IMR-90 (cell line): ENCODE data around the gene CERK. TPM values are rescaled to one million over a fixed set of nuclear protein-coding genes. Genes with fewer than 3 reads are reported as not detected.

Experiments
- ATAC-seq: fragments of 200-7000 bp; cut with Tn5 transposase; 2 replicates; pipeline ENCODE4 v1.9.1; 2020; ENCODE audit warnings: low read depth, mild to moderate bottlenecking, moderate library complexity
- BruUV-seq: library from RNA; stranded (reverse); fragments of 400-500 nt; replicated peaks from 2 replicates; lab custom pipeline; 2021; lab: Mats Ljungman, UMichigan
- CTCF ChIA-PET: fragments of 300-600 bp; formaldehyde crosslinking; extraction: SDS; loops from one replicate; lab custom pipeline; 2021; ENCODE audit warnings: antibody characterized with exemption; lab: Yijun Ruan, JAX
- POLR2A ChIA-PET: fragments of 300-600 bp; sonication (Branson Sonifier 250); formaldehyde crosslinking; loops from one replicate; lab custom pipeline; 2022; ENCODE audit warnings: antibody characterized with exemption; ENCODE audit not compliant: unreplicated experiment; lab: Charles Lee
- DNase-seq: peaks from one replicate; pipeline ENCODE4 v3.0.0; 2013
- H2AFZ ChIP-seq: replicated peaks from 2 replicates; pipeline ENCODE3; 2013; ENCODE audit warnings: low read length, mild to moderate bottlenecking; ENCODE audit not compliant: poor library complexity
- H2AK5ac ChIP-seq: 2 replicates; pipeline ENCODE4 v1.6.1; 2013; ENCODE audit warnings: low read depth, low read length, inconsistent platforms
- H2AK9ac ChIP-seq: replicated peaks from 2 replicates; pipeline ENCODE3; 2013; ENCODE audit warnings: mild to moderate bottlenecking, low read depth, low read length, moderate library complexity; ENCODE audit not compliant: poor library complexity
- H2BK120ac ChIP-seq: 2 replicates; pipeline ENCODE4 v1.6.1; 2013; ENCODE audit warnings: low read depth, low read length, inconsistent platforms
- H2BK15ac ChIP-seq: 3 replicates; pipeline ENCODE4 v1.6.1; 2013; ENCODE audit warnings: low read depth, low read length, inconsistent platforms
- H2BK20ac ChIP-seq: 2 replicates; pipeline ENCODE4 v1.6.1; 2013; ENCODE audit warnings: low read depth, mild to moderate bottlenecking, inconsistent platforms, low read length, moderate library complexity
- H2BK5ac ChIP-seq: 2 replicates; pipeline ENCODE4 v1.6.1; 2013; ENCODE audit warnings: mild to moderate bottlenecking, low read depth, low read length, inconsistent platforms; ENCODE audit not compliant: poor library complexity, severe bottlenecking
- H3K14ac ChIP-seq: replicated peaks from 2 replicates; pipeline ENCODE4 v1.6.1; 2013; ENCODE audit warnings: low read depth, low read length, inconsistent platforms
- H3K18ac ChIP-seq: 2 replicates; pipeline ENCODE4 v1.6.1; 2013; ENCODE audit warnings: low read depth, low read length, control low read depth
- H3K23ac ChIP-seq: 2 replicates; pipeline ENCODE4 v1.6.1; 2013; ENCODE audit warnings: low read depth, low read length, inconsistent platforms
- H3K27ac ChIP-seq: 2 replicates; pipeline ENCODE4 v1.5.1; 2013; ENCODE audit warnings: mild to moderate bottlenecking, control low read depth, low read length; ENCODE audit not compliant: insufficient read depth
- H3K27me3 ChIP-seq: 2 replicates; pipeline ENCODE4 v1.6.1; 2013; ENCODE audit warnings: low read length; ENCODE audit not compliant: control insufficient read depth, insufficient read depth
- H3K36me3 ChIP-seq: 2 replicates; pipeline ENCODE4 v1.6.1; 2013; ENCODE audit warnings: low read length, mixed read lengths; ENCODE audit not compliant: control insufficient read depth, insufficient read depth
- H3K4ac ChIP-seq: 2 replicates; pipeline ENCODE4 v1.6.1; 2013; ENCODE audit warnings: low read depth, low read length, inconsistent platforms
- H3K4me1 ChIP-seq: 2 replicates; pipeline ENCODE4 v1.6.1; 2013; ENCODE audit warnings: low read length, mixed read lengths; ENCODE audit not compliant: control insufficient read depth, insufficient read depth
- H3K4me2 ChIP-seq: 2 replicates; pipeline ENCODE4 v1.6.1; 2013; ENCODE audit warnings: low read depth, mild to moderate bottlenecking, control low read depth, low read length, moderate library complexity
- H3K4me3 ChIP-seq: 2 replicates; pipeline ENCODE4 v1.5.1; 2013; ENCODE audit warnings: low read depth, mild to moderate bottlenecking, control low read depth, low read length, moderate library complexity; ENCODE audit not compliant: insufficient read depth
- H3K56ac ChIP-seq: 2 replicates; pipeline ENCODE4 v1.6.1; 2013; ENCODE audit warnings: low read length, inconsistent platforms; ENCODE audit not compliant: insufficient read depth; ENCODE audit errors: extremely low read depth
- H3K79me1 ChIP-seq, 2 experiments: 2 replicates each; pipeline ENCODE4 v1.6.1; 2013; ENCODE audit warnings: low read length in 2 of 2, inconsistent platforms in 1 of 2, low read depth in 1 of 2
- H3K9ac ChIP-seq: 2 replicates; pipeline ENCODE4 v1.6.1; 2013; ENCODE audit warnings: low read depth, low read length, control low read depth
- H3K9me1 ChIP-seq: 2 replicates; pipeline ENCODE4 v1.6.1; 2013; ENCODE audit warnings: low read length, inconsistent platforms; ENCODE audit not compliant: insufficient read depth
- H3K9me3 ChIP-seq: 2 replicates; pipeline ENCODE4 v1.6.1; 2013; ENCODE audit warnings: low read length; ENCODE audit not compliant: control insufficient read depth, insufficient read depth
- H4K20me1 ChIP-seq: 2 replicates; pipeline ENCODE4 v1.6.1; 2013; ENCODE audit warnings: low read length, inconsistent platforms; ENCODE audit not compliant: insufficient read depth
- H4K5ac ChIP-seq: 2 replicates; pipeline ENCODE4 v1.6.1; 2013; ENCODE audit warnings: mild to moderate bottlenecking, low read depth, low read length, control low read depth
- H4K8ac ChIP-seq, 2 experiments: 2 replicates each; pipeline ENCODE4 v1.6.1; 2013; ENCODE audit warnings: low read depth in 2 of 2, low read length in 2 of 2, control low read depth in 1 of 2, inconsistent platforms in 1 of 2
- H4K91ac ChIP-seq: 2 replicates; pipeline ENCODE4 v1.6.1; 2013; ENCODE audit warnings: low read depth, low read length, inconsistent platforms; ENCODE audit not compliant: insufficient read depth
- BHLHE40 ChIP-seq: fragments of 150-350 bp; IDR thresholded peaks from 2 replicates; pipeline ENCODE4 v1.6.1; 2016; ENCODE audit warnings: mild to moderate bottlenecking, low read depth, low read length
- CEBPB ChIP-seq: IDR thresholded peaks from 2 replicates; pipeline ENCODE4 v1.6.1; 2012; ENCODE audit warnings: low read depth, low read length, improper control_type of control experiment
- CHD1 ChIP-seq: IDR thresholded peaks from 2 replicates; pipeline ENCODE4 v1.6.1; 2012; ENCODE audit warnings: low read depth, low read length, improper control_type of control experiment
- MAZ ChIP-seq: IDR thresholded peaks from 2 replicates; pipeline ENCODE4 v1.6.1; 2012; ENCODE audit warnings: low read depth, mild to moderate bottlenecking, low read length, improper control_type of control experiment, moderate library complexity, borderline replicate concordance
- MXI1 ChIP-seq: IDR thresholded peaks from 2 replicates; pipeline ENCODE4 v1.6.1; 2012; ENCODE audit warnings: low read depth, mild to moderate bottlenecking, low read length, moderate library complexity, borderline replicate concordance
- SMC3 ChIP-seq: fragments of 150-350 bp; IDR thresholded peaks from 2 replicates; pipeline ENCODE4 v1.6.1; 2016; ENCODE audit warnings: low read depth, mild to moderate bottlenecking, antibody characterized with exemption, low read length, moderate library complexity
- WGBS, 2 experiments: methylation state at CpG; one replicate each; pipeline versions ENCODE4 v1.1.5 to v1.1.7; 2013; ENCODE audit warnings: missing lambda C conversion rate in 2 of 2; ENCODE audit not compliant: insufficient read length in 1 of 2; ENCODE audit errors: extremely low coverage in 2 of 2; 5-methylcytosine and 5-hydroxymethylcytosine counted together
- dilution Hi-C: fragments of 300-500 bp; cut with HindIII; formaldehyde crosslinking; loops from one replicate; pipeline ENCODE4 v1.14.3; 2018; ENCODE audit warnings: low sequenced_read_pairs; ENCODE audit not compliant: unreplicated experiment
- in situ Hi-C: fragments of 300-500 bp; cut with MboI; formaldehyde crosslinking; loops from 3 replicates; pipeline ENCODE4 v1.14.3; 2019; ENCODE audit warnings: low sequenced_read_pairs, inconsistent platforms, mixed read lengths
- intact Hi-C: fragments of 100-400 bp; cut with micrococcal nuclease; formaldehyde crosslinking; loops from 2 replicates; pipeline ENCODE4 v1.10.0; 2022
- polyA plus RNA-seq, 3 experiments: library from polyadenylated mRNA; depleted of rRNA; stranded (reverse); fragments of >200 nt; gene quantifications; 2 replicates each; pipeline ENCODE4 v1.2.3, GENCODE V29; 2012; ENCODE audit warnings: low replicate concordance in 1 of 3
- total RNA-seq: library from RNA; depleted of rRNA; stranded (reverse); fragments of >200 nt; gene quantifications from 2 replicates; pipeline ENCODE4 v1.2.3, GENCODE V29; 2012
- TF ChIP-seq, protein P1 (sequence below): fragments of 150-350 bp; IDR thresholded peaks from 2 replicates; pipeline ENCODE4 v1.6.1; 2016; ENCODE audit warnings: low read depth, mild to moderate bottlenecking, low read length, moderate library complexity, borderline replicate concordance

The CERK gene
- total and polyA plus RNA-seq, 2 of the 4 experiments (the other 2 are of a cell fraction), result 25.3 to 38.7 TPM

DNA sequence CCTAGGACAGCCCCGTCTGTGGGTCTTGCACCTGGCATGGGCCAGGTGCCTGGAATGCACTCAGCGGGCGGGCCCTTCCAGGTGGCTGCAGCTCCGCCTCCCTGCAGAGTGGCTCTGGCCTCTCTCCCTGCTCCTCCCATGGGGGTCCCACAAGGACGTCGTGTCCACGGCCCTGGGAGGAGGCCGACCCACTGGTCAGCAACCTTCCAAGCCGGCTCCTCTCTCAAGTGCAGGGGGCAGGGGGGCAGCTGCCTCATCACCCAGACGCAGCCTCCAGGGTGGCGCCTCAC, 41.9 kb downstream of the CERK start:
- in situ Hi-C loops, result no loop called here

More for the DNA sequence above, 41.9 kb downstream of the CERK start:
- H3K27me3 ChIP-seq, result no peaks in the 10 kb centered on the region
- no peak overlapping the region for H3K4me2 ChIP-seq
- no peak overlapping the region for H3K18ac ChIP-seq
- dilution Hi-C loops (no loop called here), intact Hi-C loops (no loop called here)
- H4K20me1 ChIP-seq, result no peaks in the 10 kb centered on the region
- no peak for TF ChIP-seq SMC3
- TF ChIP-seq CHD1, result no peak
- no peak for TF ChIP-seq MXI1
- TF ChIP-seq CEBPB, result no peak
- TF ChIP-seq, protein P1, sequence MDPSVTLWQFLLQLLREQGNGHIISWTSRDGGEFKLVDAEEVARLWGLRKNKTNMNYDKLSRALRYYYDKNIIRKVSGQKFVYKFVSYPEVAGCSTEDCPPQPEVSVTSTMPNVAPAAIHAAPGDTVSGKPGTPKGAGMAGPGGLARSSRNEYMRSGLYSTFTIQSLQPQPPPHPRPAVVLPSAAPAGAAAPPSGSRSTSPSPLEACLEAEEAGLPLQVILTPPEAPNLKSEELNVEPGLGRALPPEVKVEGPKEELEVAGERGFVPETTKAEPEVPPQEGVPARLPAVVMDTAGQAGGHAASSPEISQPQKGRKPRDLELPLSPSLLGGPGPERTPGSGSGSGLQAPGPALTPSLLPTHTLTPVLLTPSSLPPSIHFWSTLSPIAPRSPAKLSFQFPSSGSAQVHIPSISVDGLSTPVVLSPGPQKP, result no peak
- no peak for TF ChIP-seq BHLHE40
- TF ChIP-seq MAZ, result no peak
- peaks cover 75% of the 10 kb centered on the region for H3K36me3 ChIP-seq
- ATAC-seq (no peak), DNase-seq (no peak)
- H4K91ac ChIP-seq, result no peak overlapping the region
- H3K4me1 ChIP-seq, result no peaks in the 10 kb centered on the region
- no peak overlapping the region for H4K5ac ChIP-seq
- no peak overlapping the region for H3K4me3 ChIP-seq
- no peak overlapping the region for H3K9ac ChIP-seq
- no peak overlapping the region for H3K23ac ChIP-seq
- ChIA-PET CTCF (no interaction called here), POLR2A (no interaction called here)
- no peak overlapping the region for H3K56ac ChIP-seq
- no peak overlapping the region for H4K8ac ChIP-seq
- no peak overlapping the region for H2BK20ac ChIP-seq
- no peaks in the 10 kb centered on the region for H3K9me1 ChIP-seq
- H2BK5ac ChIP-seq, result no peak overlapping the region
- no peak overlapping the region for H3K14ac ChIP-seq
- H2AFZ ChIP-seq, result no peak overlapping the region
- no peak overlapping the region for H3K27ac ChIP-seq
- no peak overlapping the region for H2BK120ac ChIP-seq
- no peak overlapping the region for H2AK5ac ChIP-seq
- 80% methylated on average over 10 of the region's 11 CpGs; no CpG with 5 or more reads in 1 of the 2 experiments for WGBS, 2 experiments
- H3K4ac ChIP-seq, result no peak overlapping the region
- H3K9me3 ChIP-seq, result no peaks in the 10 kb centered on the region
- H3K79me1 ChIP-seq, result peaks cover 0 to 5% of the 10 kb centered on the region in 2 experiments; a peak in 1 of 4 replicates
- H2AK9ac ChIP-seq, result no peak overlapping the region
- no peak overlapping the region for H2BK15ac ChIP-seq
- BruUV-seq, result no TSS peak
